Lung (tissue), 12 donors: ENCODE results near the gene CCDC9B. TPM values are rescaled to one million over a fixed set of nuclear protein-coding genes. Genes with fewer than 3 reads are reported as not detected.

Experiments
- ATAC-seq: fragments of 200-7000 bp; cut with Tn5 transposase; one replicate; pipeline ENCODE4 v1.9.1; 2020; ENCODE audit warnings: moderate number of reproducible peaks; ENCODE audit not compliant: insufficient read depth, low FRiP score
- DNase-seq, 3 donors: peaks; one replicate each; pipeline ENCODE4 v3.0.0-alpha.2; 2013 to 2017
- H3K27ac ChIP-seq, 2 donors: one replicate each; pipeline ENCODE4 v1.5.1; 2013; ENCODE audit warnings: mild to moderate bottlenecking in 2 of 2, moderate library complexity in 2 of 2, control low read depth in 1 of 2, inconsistent platforms in 1 of 2, low read depth in 1 of 2, low read length in 1 of 2
- H3K27me3 ChIP-seq, 3 donors: one replicate each; pipeline ENCODE4 v1.5.1; 2013; ENCODE audit warnings: low read length in 2 of 3; ENCODE audit not compliant: control insufficient read depth in 3 of 3, insufficient read depth in 3 of 3
- H3K36me3 ChIP-seq, 4 donors: one replicate each; pipeline ENCODE4 v1.5.1; 2013; ENCODE audit warnings: low read length in 4 of 4, mild to moderate bottlenecking in 1 of 4, moderate library complexity in 1 of 4; ENCODE audit not compliant: control insufficient read depth in 4 of 4, insufficient read depth in 4 of 4
- H3K4me1 ChIP-seq, 5 donors: one replicate each; pipeline ENCODE4 v1.5.1; 2013; ENCODE audit warnings: low read length in 5 of 5, mild to moderate bottlenecking in 2 of 5, moderate library complexity in 1 of 5; ENCODE audit not compliant: control insufficient read depth in 5 of 5, insufficient read depth in 5 of 5
- H3K4me3 ChIP-seq: one replicate; pipeline ENCODE4 v1.5.1; 2013; ENCODE audit warnings: mild to moderate bottlenecking, control low read depth, moderate library complexity
- H3K9ac ChIP-seq, 2 donors: one replicate each; pipeline ENCODE4 v1.5.1; 2013; ENCODE audit warnings: low read length in 2 of 2, control low read depth in 1 of 2; ENCODE audit not compliant: insufficient read depth in 1 of 2
- H3K9me3 ChIP-seq, 4 donors: one replicate each; pipeline ENCODE4 v1.5.1; 2013; ENCODE audit warnings: low read length in 3 of 4, mild to moderate bottlenecking in 1 of 4, moderate library complexity in 1 of 4; ENCODE audit not compliant: control insufficient read depth in 4 of 4, insufficient read depth in 3 of 4
- WGBS, 2 donors: extraction: QIAGEN DNeasy Blood & Tissue Kit; methylation state at CpG; one replicate each; pipeline ENCODE4 v1.1.7; 2013; 5-methylcytosine and 5-hydroxymethylcytosine counted together
- polyA plus RNA-seq, 2 donors: library from polyadenylated mRNA; stranded (reverse); fragments of 200-250 nt; gene quantifications; one replicate each; pipeline ENCODE4 v1.2.1, GENCODE V29; 2013
- total RNA-seq, 2 donors: library from RNA; depleted of rRNA in 1 of 2; stranded (reverse); fragments of >200 nt in 1 of 2; gene quantifications; one replicate each; pipeline ENCODE4 v1.2.1, GENCODE V29; 2014 to 2021
- TF ChIP-seq, protein P1 (sequence below): IDR thresholded peaks from 2 replicates; pipeline ENCODE4 v1.5.1; 2012; ENCODE audit warnings: mild to moderate bottlenecking; ENCODE audit errors: control extremely low read depth, extremely low read depth
- donor health status: control.
- donor health status: control.
- donor health status: Bipolar disorder and iron deficiency.
- donor health status: healthy.
- donor health status: DM: yes; HTN: yes; CAD: no.

CCDC9B gene
- total and polyA plus RNA-seq, 4 donors, result 4.4 to 42.1 (median 14.9) TPM

DNA sequence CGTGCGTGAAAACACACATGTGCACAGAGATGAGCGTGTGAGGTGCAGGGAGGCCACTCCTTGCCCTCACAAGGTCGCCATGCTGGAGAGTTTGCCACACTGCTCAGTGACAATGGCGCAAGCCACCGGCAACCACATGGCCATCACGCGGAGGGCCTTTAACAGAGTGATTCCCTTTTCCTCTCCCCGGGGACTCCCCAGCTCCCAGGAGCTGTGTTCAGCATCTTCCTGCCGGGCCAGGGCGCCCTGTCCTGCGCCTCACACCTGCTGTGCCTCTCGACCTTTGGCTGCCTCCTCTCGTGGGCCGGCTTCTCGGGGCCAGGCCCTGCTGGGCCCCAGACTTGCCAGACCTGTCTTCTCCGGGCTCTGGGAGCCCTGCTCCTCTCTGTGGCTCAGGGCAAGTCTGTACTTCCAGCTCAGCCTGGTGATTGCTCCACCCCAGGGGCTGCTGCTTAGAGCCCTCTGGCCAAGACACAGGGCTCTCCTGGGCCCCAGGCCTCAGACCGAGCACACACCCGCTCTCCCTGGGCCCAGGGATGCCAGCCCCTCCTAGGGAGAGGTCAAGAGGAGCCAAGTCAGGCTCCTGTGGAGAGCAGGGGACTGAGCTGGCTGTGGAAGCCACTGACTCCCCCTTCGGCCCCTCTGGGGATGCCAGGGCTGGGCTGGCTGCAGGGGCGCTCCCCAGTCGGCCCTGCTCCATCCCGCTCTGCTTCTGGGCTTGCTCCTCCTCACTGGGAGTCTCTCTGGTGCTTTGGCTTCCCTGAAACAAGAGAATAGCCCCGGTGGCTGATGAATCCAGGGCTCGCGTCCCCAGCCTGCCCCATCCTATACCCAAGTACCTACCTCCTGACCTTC, 5.6 kb downstream of the CCDC9B start:
- H3K4me1 ChIP-seq, result peaks cover 15 to 68% (median 41%) of the 10 kb centered on the region in 5 donors
- peaks cover 0 to 18% (median 0%) of the 10 kb centered on the region in 4 donors for H3K36me3 ChIP-seq
- no peaks in the 10 kb centered on the region for H3K9me3 ChIP-seq
- TF ChIP-seq, protein P1, sequence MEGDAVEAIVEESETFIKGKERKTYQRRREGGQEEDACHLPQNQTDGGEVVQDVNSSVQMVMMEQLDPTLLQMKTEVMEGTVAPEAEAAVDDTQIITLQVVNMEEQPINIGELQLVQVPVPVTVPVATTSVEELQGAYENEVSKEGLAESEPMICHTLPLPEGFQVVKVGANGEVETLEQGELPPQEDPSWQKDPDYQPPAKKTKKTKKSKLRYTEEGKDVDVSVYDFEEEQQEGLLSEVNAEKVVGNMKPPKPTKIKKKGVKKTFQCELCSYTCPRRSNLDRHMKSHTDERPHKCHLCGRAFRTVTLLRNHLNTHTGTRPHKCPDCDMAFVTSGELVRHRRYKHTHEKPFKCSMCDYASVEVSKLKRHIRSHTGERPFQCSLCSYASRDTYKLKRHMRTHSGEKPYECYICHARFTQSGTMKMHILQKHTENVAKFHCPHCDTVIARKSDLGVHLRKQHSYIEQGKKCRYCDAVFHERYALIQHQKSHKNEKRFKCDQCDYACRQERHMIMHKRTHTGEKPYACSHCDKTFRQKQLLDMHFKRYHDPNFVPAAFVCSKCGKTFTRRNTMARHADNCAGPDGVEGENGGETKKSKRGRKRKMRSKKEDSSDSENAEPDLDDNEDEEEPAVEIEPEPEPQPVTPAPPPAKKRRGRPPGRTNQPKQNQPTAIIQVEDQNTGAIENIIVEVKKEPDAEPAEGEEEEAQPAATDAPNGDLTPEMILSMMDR, result no peak
- ATAC-seq (no peak), DNase-seq (no peak)
- H3K9ac ChIP-seq, result no peak overlapping the region
- 73 to 74% methylated on average over 26 of the region's 26 CpGs for WGBS, 2 donors
- no peaks in the 10 kb centered on the region for H3K27me3 ChIP-seq
- no peak overlapping the region for H3K4me3 ChIP-seq
- peak overlapping the region; percentile 35 to 95 for H3K27ac ChIP-seq

DNA sequence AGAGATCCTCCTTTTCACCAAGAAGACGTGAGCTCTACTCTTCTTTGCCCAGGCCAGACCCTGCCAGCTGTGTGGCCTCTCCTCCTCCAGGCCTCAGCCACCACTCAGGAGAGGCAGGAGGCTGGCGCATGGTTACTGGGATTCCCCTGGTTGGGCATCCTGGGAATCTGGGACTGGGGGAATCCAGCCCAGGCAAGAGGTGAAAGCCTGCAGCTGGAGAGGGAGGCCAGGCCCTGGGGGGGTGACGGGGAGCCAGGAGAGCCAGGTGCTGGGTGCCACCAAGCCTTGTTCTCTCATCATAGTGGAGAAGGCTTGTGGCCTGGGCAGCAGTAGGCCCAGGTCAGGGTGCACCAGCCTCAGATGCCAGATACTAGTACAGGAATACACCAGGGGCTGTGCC, 6.2 kb downstream of the CCDC9B start:
- Histone ChIP-seq H3K4me3 (no peak overlapping the region), H3K9me3 (no peaks in the 10 kb centered on the region), H3K36me3 (peaks cover 0 to 18% (median 0%) of the 10 kb centered on the region in 4 donors), H3K9ac (no peak overlapping the region), H3K27me3 (no peaks in the 10 kb centered on the region), H3K27ac (peak overlapping the region; percentile 35 to 95), H3K4me1 (peaks cover 19 to 64% (median 39%) of the 10 kb centered on the region in 5 donors)
- 63 to 72% methylated on average over 3 of the region's 3 CpGs for WGBS, 2 donors
- DNase-seq (no peak), ATAC-seq (no peak)
- TF ChIP-seq, protein P1, result no peak

DNA sequence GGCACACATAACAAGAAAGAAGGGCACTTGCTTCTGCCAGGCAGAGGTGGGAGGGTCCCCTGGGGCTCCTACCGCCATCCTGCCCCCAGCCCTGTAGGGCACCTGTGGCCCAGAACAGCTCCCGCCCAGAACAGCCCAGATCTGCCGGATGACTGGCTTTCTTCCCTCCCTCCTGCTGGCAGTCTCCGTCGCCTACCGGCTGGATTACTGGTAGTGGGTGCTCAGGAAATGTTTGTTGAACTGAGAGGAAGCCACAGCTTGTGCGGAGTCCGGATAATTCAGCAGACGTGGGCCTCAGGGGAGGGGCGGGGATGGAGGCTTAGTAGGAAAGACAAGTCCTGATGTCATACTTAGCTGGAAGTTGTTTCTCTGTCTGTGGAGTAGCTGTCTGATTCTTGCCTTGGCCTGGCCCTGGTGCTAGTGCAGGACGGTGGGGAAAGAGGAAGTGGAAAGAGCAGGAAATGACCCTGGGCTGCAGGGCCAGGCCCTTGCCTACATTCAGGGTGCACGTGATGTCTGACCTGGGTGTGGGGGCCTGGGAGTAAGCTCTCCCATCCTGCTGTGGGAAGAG, 6.7 kb downstream of the CCDC9B start:
- H3K27ac ChIP-seq, result peak overlapping the region; percentile 64 to 95
- ATAC-seq (peak; percentile 51), DNase-seq (peak; percentile 65 to 81 (median 73))
- H3K9ac ChIP-seq, result no peak overlapping the region
- WGBS, 2 donors, result 10 to 19% methylated on average over 12 of the region's 12 CpGs
- H3K36me3 ChIP-seq, result peaks cover 0 to 18% (median 0%) of the 10 kb centered on the region in 4 donors
- TF ChIP-seq, protein P1, result no peak
- no peaks in the 10 kb centered on the region for H3K9me3 ChIP-seq
- H3K4me1 ChIP-seq, result peaks cover 19 to 58% (median 37%) of the 10 kb centered on the region in 5 donors
- no peak overlapping the region for H3K4me3 ChIP-seq
- no peaks in the 10 kb centered on the region for H3K27me3 ChIP-seq
